Stomach (tissue), 9 donors: Measurements from ENCODE around the gene PVRIG. TPM values are rescaled to one million over a fixed set of nuclear protein-coding genes. Genes with fewer than 3 reads are reported as not detected.
A peak's percentile ranks its signal among the peaks of the same experiment; 100 is the strongest.
"Not testable (repeated sequence)": the region's sequence is repeated elsewhere in the genome, so short reads cannot be mapped to it uniquely, and the experiment has no call there.

Experiments
- DNase-seq, 2 donors: peaks; one replicate each; pipeline versions ENCODE4 v3.0.0 to v3.0.0-alpha.2; 2013 to 2019
- H3K27ac ChIP-seq, 5 donors: fragments of 200-600 bp in 4 of 5; sonication (generic) in 4 of 5; one replicate each; pipeline ENCODE4 v1.5.1; 2013 to 2019; ENCODE audit warnings: mild to moderate bottlenecking in 1 of 5, moderate library complexity in 1 of 5
- H3K27me3 ChIP-seq, 3 donors: fragments of 200-600 bp; sonication (generic); one replicate each; pipeline ENCODE4 v1.5.1; 2017 to 2019; ENCODE audit warnings: mixed run types in 1 of 3
- H3K36me3 ChIP-seq, 4 donors: fragments of 200-600 bp; sonication (generic); 1 replicate in 3 of 4; 2 replicates in 1 of 4; pipeline ENCODE4 v1.5.1; 2016 to 2019
- H3K4me1 ChIP-seq, 4 donors: fragments of 200-600 bp; sonication (generic); one replicate each; pipeline ENCODE4 v1.5.1; 2016 to 2019
- H3K4me3 ChIP-seq, 4 donors: fragments of 200-600 bp; sonication (generic) in 3 of 4; one replicate each; pipeline ENCODE4 v1.5.1; 2016 to 2019; ENCODE audit warnings: mild to moderate bottlenecking in 1 of 4
- H3K9me3 ChIP-seq, 4 donors: fragments of 200-600 bp; sonication (generic); one replicate each; pipeline ENCODE4 v1.5.1; 2016 to 2019
- CTCF ChIP-seq, 7 experiments: fragments of 450-650 bp in 4 of 7; fragments of 200-600 bp in 3 of 7; sonication (generic) in 3 of 7; IDR thresholded peaks; one replicate each; pipeline ENCODE4 v1.5.1; 2016 to 2019; ENCODE audit warnings: antibody characterized with exemption in 7 of 7, control low read depth in 2 of 7, mild to moderate bottlenecking in 1 of 7
- EP300 ChIP-seq: sonication (generic); formaldehyde crosslinking; IDR thresholded peaks from one replicate; pipeline ENCODE4 v1.6.1; 2017; ENCODE audit warnings: antibody characterized with exemption
- POLR2A ChIP-seq, 4 donors: fragments of 450-650 bp; IDR thresholded peaks; one replicate each; pipeline ENCODE4 v1.6.1; 2016; ENCODE audit warnings: antibody characterized with exemption in 4 of 4, control low read depth in 2 of 4, mild to moderate bottlenecking in 1 of 4, moderate library complexity in 1 of 4
- POLR2AphosphoS5 ChIP-seq, 3 donors: sonication (generic); formaldehyde crosslinking; IDR thresholded peaks; one replicate each; pipeline ENCODE4 v1.6.1; 2016; ENCODE audit warnings: antibody characterized with exemption in 3 of 3
- WGBS, 5 donors: extraction: QIAGEN DNeasy Blood & Tissue Kit in 3 of 5; methylation state at CpG; one replicate each; pipeline versions ENCODE4 v1.1.5 to v1.1.7; 2013 to 2018; 5-methylcytosine and 5-hydroxymethylcytosine counted together
- intact Hi-C: fragments of 100-400 bp; cut with DNase I; formaldehyde crosslinking; loops from one replicate; pipeline ENCODE4 v1.15.1; 2023; ENCODE audit warnings: low total_unique reads
- polyA plus RNA-seq, 3 donors: library from polyadenylated mRNA; stranded (reverse); fragments of 200-250 nt; gene quantifications; one replicate each; pipeline ENCODE4 v1.2.3, GENCODE V29; 2013
- total RNA-seq, 5 donors: library from RNA; depleted of rRNA; stranded (reverse); fragments of >200 nt; gene quantifications; one replicate each; pipeline versions ENCODE4 v1.1.0 to v1.2.3, GENCODE V29; 2014 to 2016
- donor health status: healthy with polysubstance abuse.
- donor health status: Bipolar disorder and iron deficiency.
- donor health status: healthy.

PVRIG gene
- total and polyA plus RNA-seq, 8 donors: 0.56 to 3.8 (median 1.2) TPM; not detected in 1

- no peaks in the 10 kb centered on the region for H3K36me3 ChIP-seq
- H3K27ac ChIP-seq: no peak overlapping the region
- 69 to 84% (median 79%) methylated on average over 5 of the region's 5 CpGs for WGBS, 5 donors
- H3K9me3 ChIP-seq: no peaks in the 10 kb centered on the region
- TF ChIP-seq CTCF (IDR thresholded peaks at IDR 0.05): no peak
- no peak for TF ChIP-seq POLR2AphosphoS5 (IDR thresholded peaks at IDR 0.05)
- H3K27me3 ChIP-seq: no peaks in the 10 kb centered on the region
- no peak for DNase-seq
- H3K4me1 ChIP-seq: peaks cover 0 to 25% (median 9%) of the 10 kb centered on the region in 4 donors
- intact Hi-C loops: loop anchor here (10.0 kb wide), 1 partner anchor 78 kb away; no protein-coding TSS in a partner anchor
- H3K4me3 ChIP-seq: no peak overlapping the region
Measured at GRCh38 chr7:100212631-100213286, 7.0 kb upstream of the PVRIG start.

GRCh38 chr7:100213672-100214071, 6.1 kb upstream of the PVRIG start:
- H3K36me3 ChIP-seq: no peaks in the 10 kb centered on the region
- no peak overlapping the region for H3K27ac ChIP-seq
- no peaks in the 10 kb centered on the region for H3K9me3 ChIP-seq
- WGBS, 5 donors: 51 to 62% (median 54%) methylated on average over 6 of the region's 6 CpGs
- intact Hi-C loops: loop anchor here (10.0 kb wide), 1 partner anchor 79 kb away; no protein-coding TSS in a partner anchor
- TF ChIP-seq CTCF (IDR thresholded peaks at IDR 0.05) (no peak), EP300 (no peak), POLR2A (IDR thresholded peaks at IDR 0.05) (no peak), POLR2AphosphoS5 (IDR thresholded peaks at IDR 0.05) (no peak)
- DNase-seq: peak in 1 of 2 donors; percentile 28
- H3K4me3 ChIP-seq: no peak overlapping the region
- no peaks in the 10 kb centered on the region for H3K27me3 ChIP-seq
- H3K4me1 ChIP-seq: peaks cover 0 to 22% (median 7%) of the 10 kb centered on the region in 4 donors

GRCh38 chr7:100214356-100214755, 5.4 kb upstream of the PVRIG start:
- peaks cover 0 to 15% (median 4%) of the 10 kb centered on the region in 4 donors for H3K4me1 ChIP-seq
- H3K36me3 ChIP-seq, H3K9me3 ChIP-seq, H3K27ac ChIP-seq, H3K4me3 ChIP-seq, H3K27me3 ChIP-seq: not testable (repeated sequence)
- DNase-seq: peak in 1 of 2 donors; percentile 49
- WGBS, 5 donors: 53 to 63% (median 59%) methylated on average over 5 of the region's 5 CpGs
- intact Hi-C loops: loop anchor here (10.0 kb wide), 1 partner anchor 80 kb away; no protein-coding TSS in a partner anchor

GRCh38 chr7:100215895-100216294, 3.9 kb upstream of the PVRIG start:
- intact Hi-C loops: loop anchor here (10.0 kb wide), 1 partner anchor 81 kb away; no protein-coding TSS in a partner anchor
- TF ChIP-seq POLR2A (IDR thresholded peaks at IDR 0.05): no peak
- TF ChIP-seq CTCF (IDR thresholded peaks at IDR 0.05): no peak
- no peak for TF ChIP-seq EP300
- no peak for TF ChIP-seq POLR2AphosphoS5 (IDR thresholded peaks at IDR 0.05)
- Histone ChIP-seq H3K4me1 (peaks cover 0 to 14% (median 4%) of the 10 kb centered on the region in 4 donors), H3K27me3 (no peaks in the 10 kb centered on the region), H3K9me3 (no peaks in the 10 kb centered on the region), H3K27ac (no peak overlapping the region), H3K4me3 (no peak overlapping the region), H3K36me3 (peaks cover 0 to 7% (median 2%) of the 10 kb centered on the region in 4 donors)
- WGBS, 5 donors: 27 to 54% (median 41%) methylated on average over 6 of the region's 6 CpGs
- DNase-seq: peak; percentile 44 to 84

GRCh38 chr7:100217934-100218333, 1.8 kb upstream of the PVRIG start:
- DNase-seq: peak; percentile 67 to 93
- Histone ChIP-seq H3K4me1 (peaks cover 0 to 14% (median 4%) of the 10 kb centered on the region in 4 donors), H3K36me3 (peaks cover 0 to 27% (median 21%) of the 10 kb centered on the region in 4 donors)
- H3K9me3 ChIP-seq, H3K27me3 ChIP-seq, H3K27ac ChIP-seq, H3K4me3 ChIP-seq: not testable (repeated sequence)
- WGBS, 5 donors: 0% methylated on average over 1 to 2 of the region's 5 CpGs
- intact Hi-C loops: loop anchor here (10.0 kb wide), 1 partner anchor 83 kb away; no protein-coding TSS in a partner anchor
- peak in 4 of 7 experiments; percentile 17 to 66 (median 50) for TF ChIP-seq CTCF (IDR thresholded peaks at IDR 0.05)
